A549 (cell line): Measurements from ENCODE around the gene PPP1R14B. TPM values are rescaled to one million over a fixed set of nuclear protein-coding genes. Genes with fewer than 3 reads are reported as not detected.

Experiments
- ATAC-seq, 2 experiments: fragments of 200-7000 bp in 1 of 2; fragments of >200 bp in 1 of 2; cut with Nextera tagmentation in 1 of 2; cut with Tn5 transposase in 1 of 2; 3 replicates each; pipeline versions ENCODE4 v1.8.0 to v1.9.1; 2018 to 2020; ENCODE audit warnings: mild to moderate bottlenecking in 1 of 2, moderate library complexity in 1 of 2
- CTCF ChIA-PET: fragments of 300-600 bp; sonication (Branson Sonifier 250); formaldehyde crosslinking; extraction: SDS; loops from one replicate; lab custom pipeline; 2021; ENCODE audit warnings: antibody characterized with exemption, inconsistent platforms; lab: Yijun Ruan, JAX
- POLR2A ChIA-PET: fragments of 350-600 bp; formaldehyde crosslinking; extraction: SDS; loops from one replicate; lab custom pipeline; 2021; ENCODE audit warnings: antibody characterized with exemption, inconsistent platforms; lab: Yijun Ruan, JAX
- DNase-seq, 2 experiments: peaks; one replicate each; pipeline versions ENCODE4 v3.0.0 to v3.0.0-alpha.2; 2011 to 2016; ENCODE audit warnings: low read depth in 1 of 2, low spot score in 1 of 2
- FAIRE-seq: peaks from 2 replicates; lab custom pipeline; 2011; peaks lifted over from hg19 to GRCh38; lab: Jason Lieb, UNC
- H3K27ac ChIP-seq, 2 experiments: fragments of >200 bp; sonication (Bioruptor Twin); formaldehyde crosslinking; 3 replicates each; pipeline ENCODE4 v1.5.1; 2016 to 2017
- H3K4me1 ChIP-seq: fragments of >200 bp; sonication (Bioruptor Twin); formaldehyde crosslinking; 3 replicates; pipeline ENCODE4 v1.6.1; 2016
- H3K4me2 ChIP-seq: fragments of >200 bp; sonication (Bioruptor Twin); formaldehyde crosslinking; 3 replicates; pipeline ENCODE4 v1.6.1; 2016
- H3K4me3 ChIP-seq: fragments of >200 bp; sonication (Bioruptor Twin); formaldehyde crosslinking; 3 replicates; pipeline ENCODE4 v1.5.1; 2016
- H3K9me3 ChIP-seq: fragments of >200 bp; sonication (Bioruptor Twin); formaldehyde crosslinking; 3 replicates; pipeline ENCODE4 v1.6.1; 2016
- BCL3 ChIP-seq: fragments of >200 bp; sonication (Bioruptor Twin); formaldehyde crosslinking; IDR thresholded peaks from 3 replicates; pipeline ENCODE4 v1.6.1; 2016
- CBX8 ChIP-seq: fragments of 200-600 bp; sonication (generic); IDR thresholded peaks from 2 replicates; pipeline ENCODE4 v1.6.1; 2016
- CHD2 ChIP-seq: fragments of 150-350 bp; IDR thresholded peaks from 2 replicates; pipeline ENCODE4 v1.6.1; 2014; ENCODE audit warnings: low read length; ENCODE audit not compliant: partially characterized antibody
- CTCF ChIP-seq: fragments of >200 bp; sonication (Bioruptor Twin); formaldehyde crosslinking; IDR thresholded peaks from 3 replicates; pipeline ENCODE4 v1.5.1; 2016
- E2F6 ChIP-seq: IDR thresholded peaks from 2 replicates; pipeline ENCODE4 v1.6.1; 2012; ENCODE audit warnings: low read depth, borderline replicate concordance
- EHF ChIP-seq: fragments of 250-450 bp; sonication (Bioruptor Pico); IDR thresholded peaks from 2 replicates; pipeline ENCODE4 v1.5.0; 2020; ENCODE audit warnings: mild to moderate bottlenecking
- ESRRA ChIP-seq: fragments of 150-350 bp; IDR thresholded peaks from 2 replicates; pipeline ENCODE4 v1.6.1; 2014; ENCODE audit warnings: mild to moderate bottlenecking, low read length, borderline replicate concordance
- FOSB ChIP-seq: fragments of 250-450 bp; sonication (Bioruptor Pico); IDR thresholded peaks from 2 replicates; pipeline ENCODE4 v1.5.0; 2020; ENCODE audit warnings: mild to moderate bottlenecking, moderate library complexity
- FOXS1 ChIP-seq: fragments of 250-450 bp; sonication (Bioruptor Pico); IDR thresholded peaks from 2 replicates; pipeline ENCODE4 v1.5.0; 2020; ENCODE audit warnings: mild to moderate bottlenecking, moderate library complexity
- HDAC2 ChIP-seq: fragments of 200-600 bp; sonication (generic); IDR thresholded peaks from 2 replicates; pipeline ENCODE4 v1.6.1; 2016
- HES2 ChIP-seq: fragments of >200 bp; sonication (Bioruptor Twin); formaldehyde crosslinking; IDR thresholded peaks from 2 replicates; pipeline ENCODE4 v1.6.1; 2016
- HEYL ChIP-seq: fragments of 250-450 bp; sonication (Bioruptor Pico); IDR thresholded peaks from 2 replicates; pipeline ENCODE4 v1.8.0; 2021; ENCODE audit warnings: mild to moderate bottlenecking, moderate library complexity
- HOXA7 ChIP-seq: fragments of 250-450 bp; sonication (Bioruptor Pico); IDR thresholded peaks from 2 replicates; pipeline ENCODE4 v1.5.0; 2020; ENCODE audit warnings: mild to moderate bottlenecking, moderate library complexity
- JUNB ChIP-seq: fragments of >200 bp; sonication (Bioruptor Twin); formaldehyde crosslinking; IDR thresholded peaks from 2 replicates; pipeline ENCODE4 v1.6.1; 2016
- KDM1A ChIP-seq: fragments of 200-600 bp; sonication (generic); IDR thresholded peaks from 2 replicates; pipeline ENCODE4 v1.6.1; 2016; ENCODE audit warnings: low read depth, mild to moderate bottlenecking
- MAFK ChIP-seq: fragments of 450-650 bp; IDR thresholded peaks from 2 replicates; pipeline ENCODE4 v1.6.1; 2014; ENCODE audit not compliant: partially characterized antibody
- MAX ChIP-seq: IDR thresholded peaks from 2 replicates; pipeline ENCODE4 v1.6.1; 2012
- NFE2L2 ChIP-seq: fragments of 150-350 bp; conservative IDR thresholded peaks from 2 replicates; pipeline ENCODE4 v1.6.1; 2014; ENCODE audit warnings: low read length
- NPAS2 ChIP-seq: fragments of 250-450 bp; sonication (Bioruptor Pico); IDR thresholded peaks from 2 replicates; pipeline ENCODE4 v1.8.0; 2022; ENCODE audit warnings: mild to moderate bottlenecking, moderate library complexity, borderline replicate concordance
- NR3C1 ChIP-seq: fragments of >200 bp; sonication (Bioruptor Twin); formaldehyde crosslinking; IDR thresholded peaks from 3 replicates; pipeline ENCODE4 v1.6.1; 2017
- POLR2A ChIP-seq: IDR thresholded peaks from 2 replicates; pipeline ENCODE4 v1.6.1; 2012; ENCODE audit warnings: mild to moderate bottlenecking, low read length
- RARB ChIP-seq: fragments of 250-450 bp; sonication (Bioruptor Pico); IDR thresholded peaks from 2 replicates; pipeline ENCODE4 v1.8.0; 2021; ENCODE audit warnings: mild to moderate bottlenecking, moderate library complexity
- RFX5 ChIP-seq: fragments of 450-650 bp; IDR thresholded peaks from 2 replicates; pipeline ENCODE4 v1.7.1; 2014; ENCODE audit warnings: antibody characterized with exemption, mild to moderate bottlenecking, moderate library complexity
- RNF2 ChIP-seq: fragments of 200-600 bp; sonication (generic); IDR thresholded peaks from 2 replicates; pipeline ENCODE4 v1.6.1; 2016; ENCODE audit warnings: low read depth, mild to moderate bottlenecking, antibody characterized with exemption, moderate library complexity, borderline replicate concordance
- TFCP2L1 ChIP-seq: fragments of 250-450 bp; sonication (Bioruptor Pico); IDR thresholded peaks from 2 replicates; pipeline ENCODE4 v1.5.0; 2021; ENCODE audit warnings: mild to moderate bottlenecking
- TP53 ChIP-seq: fragments of 250-450 bp; sonication (Bioruptor Pico); IDR thresholded peaks from 2 replicates; pipeline ENCODE4 v1.5.0; 2021; ENCODE audit warnings: mild to moderate bottlenecking, moderate library complexity
- USF2 ChIP-seq: fragments of 450-650 bp; IDR thresholded peaks from 2 replicates; pipeline ENCODE4 v1.6.1; 2014; ENCODE audit warnings: antibody characterized with exemption
- ZFP36 ChIP-seq: fragments of 450-650 bp; IDR thresholded peaks from 2 replicates; pipeline ENCODE4 v1.6.1; 2014; ENCODE audit warnings: borderline replicate concordance; ENCODE audit not compliant: partially characterized antibody
- WGBS: methylation state at CpG from one replicate; pipeline ENCODE4 v1.1.6; 2017; ENCODE audit errors: missing lambda C conversion rate; 5-methylcytosine and 5-hydroxymethylcytosine counted together
- polyA plus RNA-seq, 4 experiments: library from polyadenylated mRNA; depleted of rRNA in 3 of 4; stranded (reverse); fragments of >200 nt; fragmentation: RNase III in 1 of 4; extraction: RNeasy Plus Mini Kit Qiagen cat#74134 plus additional on column Dnase treatment in 1 of 4; gene quantifications; 2 replicates in 3 of 4; 3 replicates in 1 of 4; pipeline ENCODE4 v1.2.3, GENCODE V29; 2011 to 2017

PPP1R14B gene
- polyA plus RNA-seq, 2 of the 4 experiments (the other 2 are of a cell fraction) = 152 to 154 TPM

- Histone ChIP-seq H3K9me3 (no peaks in the 10 kb centered on the region), H3K4me2 (no peak overlapping the region), H3K27ac (no peak overlapping the region), H3K4me3 (no peak overlapping the region), H3K4me1 (peaks cover 6% of the 10 kb centered on the region; the same call in 1 of the 3 replicates)
- DNase-seq (no peak), ATAC-seq (no peak), FAIRE-seq (no peak)
- ChIA-PET CTCF (interaction anchor here (0.6 to 16.0 kb wide), 4 partner anchors 11 to 629 kb away, joined by 3 to 220 read pairs (median 40); partner anchors contain the start of genes CATSPERZ, ESRRA, PLCB3 and PPP1R14B), POLR2A (no interaction called here)
- 90% methylated on average over 23 of the region's 24 CpGs for WGBS
- TF ChIP-seq EHF (CRISPR knock-in tag) (no peak), RNF2 (no peak), HOXA7 (CRISPR knock-in tag) (no peak), HDAC2 (no peak), FOSB (CRISPR knock-in tag) (no peak), MAX (no peak), RARB (no peak), POLR2A (no peak), JUNB (no peak)
Observed at GRCh38 chr11:64258356-64258755, 11.6 kb upstream of the PPP1R14B start.

- no peak for FAIRE-seq
- peaks cover 17% of the 10 kb centered on the region for H3K4me1 ChIP-seq
- no peak for TF ChIP-seq TP53 (CRISPR knock-in tag)
- TF ChIP-seq, all 56 proteins: peak for 0
- CTCF ChIA-PET = interaction anchor here (1.1 to 6.4 kb wide), 6 partner anchors 10 to 193 kb away, joined by 3 to 76 read pairs (median 6); partner anchors contain the start of genes CATSPERZ, ESRRA and PPP1R14B
- Histone ChIP-seq H3K4me2 (no peak overlapping the region), H3K27ac (no peak overlapping the region), H3K4me3 (no peak overlapping the region), H3K9me3 (no peaks in the 10 kb centered on the region)
- DNase-seq = no peak
- POLR2A ChIA-PET = no interaction called here
- WGBS = 96% methylated on average over 10 of the region's 15 CpGs
- ATAC-seq = no peak
Observed at GRCh38 chr11:64256300-64256699, 9.6 kb upstream of the PPP1R14B start.

- POLR2A ChIA-PET = no interaction called here
- WGBS = 93% methylated on average over 30 of the region's 35 CpGs
Observed at GRCh38 chr11:64255135-64256128, 8.7 kb upstream of the PPP1R14B start.

More at GRCh38 chr11:64255135-64256128, 8.7 kb upstream of the PPP1R14B start:
- H3K4me1 ChIP-seq = peaks cover 22% of the 10 kb centered on the region
- H3K4me2 ChIP-seq = no peak overlapping the region
- TF ChIP-seq BCL3 (no peak), NR3C1 (no peak), HEYL (CRISPR knock-in tag) (no peak), E2F6 (no peak), ZFP36 (no peak), NFE2L2 (no peak), RNF2 (no peak), ESRRA (no peak), FOXS1 (CRISPR knock-in tag) (no peak), TFCP2L1 (CRISPR knock-in tag) (no peak), KDM1A (no peak), CTCF (no peak), NPAS2 (CRISPR knock-in tag) (no peak), POLR2A (no peak), CBX8 (no peak), USF2 (no peak), MAFK (no peak), HES2 (no peak), CHD2 (no peak), RFX5 (no peak)
- no peak for ATAC-seq
- H3K4me3 ChIP-seq = no peak overlapping the region
- no peak overlapping the region for H3K27ac ChIP-seq
- no peaks in the 10 kb centered on the region for H3K9me3 ChIP-seq
- no peak for DNase-seq
- no peak for FAIRE-seq
- CTCF ChIA-PET = interaction anchor here (0.6 to 6.4 kb wide), 10 partner anchors 9 to 194 kb away, joined by 3 to 76 read pairs (median 5); partner anchors contain the start of genes CATSPERZ, ESRRA, FERMT3 and PPP1R14B
